ENCODE results near the gene CTXN3.
A peak's percentile ranks its signal among the peaks of the same experiment; 100 is the strongest.
"Not testable (repeated sequence)": the region's sequence is repeated elsewhere in the genome, so short reads cannot be mapped to it uniquely, and the experiment has no call there.

The CTXN3 gene

DNA sequence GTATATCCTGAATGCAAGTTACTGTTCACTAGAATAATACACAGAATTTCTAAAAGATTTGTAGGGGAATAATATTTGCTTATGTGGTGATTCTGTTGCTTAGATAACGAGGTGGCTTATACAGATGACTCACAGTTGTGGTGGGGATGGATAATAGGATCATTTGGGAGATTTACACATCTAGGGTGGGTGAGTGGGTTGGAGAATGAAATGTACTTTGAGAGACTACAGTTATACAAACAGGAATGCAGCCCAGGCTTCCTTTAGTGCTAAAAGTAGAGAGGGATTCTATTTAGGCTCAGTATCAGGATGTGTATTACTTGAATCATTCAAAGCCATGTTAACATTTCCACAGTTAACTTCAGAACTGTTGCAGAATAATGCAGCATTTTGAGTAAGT lies 1.8 kb downstream of the CTXN3 start:
- no peak for DNase-seq (ENCODE audit: low spot score)

DNA sequence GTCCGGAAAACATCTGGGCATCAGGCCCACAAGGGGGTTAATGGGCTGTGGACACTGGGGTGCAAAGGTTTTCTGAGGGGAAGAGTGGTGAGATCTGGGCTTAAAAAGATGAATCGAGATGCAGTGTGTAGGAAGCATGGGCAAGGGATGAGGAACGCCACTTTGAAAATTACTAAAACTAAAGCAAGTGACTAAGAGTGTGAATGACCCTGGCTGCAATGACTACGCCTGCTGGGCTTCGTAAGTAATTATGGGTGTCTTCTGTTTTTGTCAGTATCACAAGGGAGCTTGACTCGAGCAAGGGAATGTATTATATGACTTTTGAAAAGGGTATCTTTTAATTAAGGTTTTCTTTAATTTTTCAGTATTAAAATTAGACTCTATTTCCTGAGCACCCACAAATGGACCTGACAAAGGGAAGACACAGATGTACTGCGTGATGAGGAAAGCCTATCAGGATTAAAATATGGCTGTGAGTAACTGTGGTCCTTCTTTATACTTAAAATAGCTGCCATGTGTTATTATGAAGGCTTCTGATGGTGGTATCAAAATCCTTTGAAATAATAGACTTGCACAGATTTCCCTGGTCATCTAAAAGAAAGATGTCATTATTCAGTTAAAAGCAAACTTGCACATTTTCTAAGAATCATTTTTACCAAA lies 4.2 kb downstream of the CTXN3 start:
- no peak for DNase-seq (ENCODE audit: low spot score)

DNA sequence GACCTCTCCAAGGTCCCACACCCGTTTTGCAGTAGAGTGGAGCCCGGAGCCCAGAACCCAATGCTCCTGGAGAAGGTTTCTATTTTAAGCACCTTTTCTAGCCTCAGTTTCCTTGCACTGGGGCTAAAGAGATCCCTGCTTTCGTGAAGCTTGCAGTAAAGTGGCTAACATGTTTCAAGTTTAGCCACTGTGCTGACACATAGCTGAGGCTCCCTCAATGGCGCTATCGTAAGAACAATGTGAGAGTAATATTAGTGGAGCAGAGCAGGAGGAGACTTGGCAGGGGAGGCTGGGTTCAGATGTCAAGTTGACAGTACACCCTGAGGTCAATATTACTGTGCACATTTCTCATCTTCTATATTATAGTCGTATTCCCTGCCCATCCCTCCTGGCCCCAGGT lies 7.9 kb downstream of the CTXN3 start:
- DNase-seq (ENCODE audit: low spot score) = no peak

DNA sequence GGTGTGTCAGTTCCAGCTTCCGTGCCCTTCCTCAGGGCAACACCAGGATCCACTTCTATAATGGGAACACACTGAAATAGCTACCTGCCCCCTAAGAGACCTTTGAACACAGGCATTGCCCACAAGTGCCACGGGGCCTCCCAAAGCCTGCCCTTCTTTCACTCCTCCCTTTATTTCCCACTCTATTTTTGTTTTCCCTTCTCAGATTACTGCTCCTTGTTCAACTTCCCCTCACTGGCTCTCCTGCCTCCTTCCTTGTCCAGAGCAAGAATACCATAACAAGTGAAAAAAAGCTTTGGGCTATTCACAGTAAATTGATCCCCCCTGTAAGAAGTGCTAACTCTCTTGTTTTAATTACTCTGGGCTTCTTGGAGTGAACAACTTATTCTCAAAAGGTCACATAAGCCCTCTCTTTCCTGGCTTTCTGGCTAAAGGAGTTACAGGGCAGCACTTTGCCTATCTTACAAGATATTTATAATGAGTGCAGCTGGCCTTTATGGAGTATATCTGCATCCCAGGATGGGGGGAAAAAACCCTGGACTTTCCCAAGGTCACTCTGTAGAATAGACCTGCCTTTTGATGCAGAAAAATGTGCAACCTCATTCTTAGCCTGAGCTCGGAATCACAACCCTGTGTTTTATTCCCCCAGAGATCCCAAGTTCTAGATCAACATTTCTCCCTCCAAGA lies 11.3 kb downstream of the CTXN3 start:
- no peak for DNase-seq (ENCODE audit: low spot score)

DNA sequence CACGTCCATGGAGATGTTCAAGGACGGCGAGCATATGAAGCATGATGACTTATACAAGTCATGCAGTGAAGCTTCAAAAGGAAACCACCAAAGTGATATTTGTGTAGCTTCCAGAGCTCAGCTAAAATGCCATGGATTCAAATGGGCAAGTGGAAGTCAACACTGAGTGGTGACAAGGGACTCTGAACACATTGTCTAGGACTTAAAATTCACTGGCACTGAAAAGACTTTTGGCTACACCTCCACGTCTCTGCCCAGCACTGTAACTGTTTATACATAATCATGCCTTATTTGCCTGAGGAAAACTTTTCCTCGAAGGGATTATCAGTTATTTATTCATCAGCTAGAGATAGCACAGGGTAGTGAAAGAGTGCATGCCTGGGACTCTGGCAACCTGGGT lies 15.2 kb downstream of the CTXN3 start:
- no peak for DNase-seq (ENCODE audit: low spot score)

DNA sequence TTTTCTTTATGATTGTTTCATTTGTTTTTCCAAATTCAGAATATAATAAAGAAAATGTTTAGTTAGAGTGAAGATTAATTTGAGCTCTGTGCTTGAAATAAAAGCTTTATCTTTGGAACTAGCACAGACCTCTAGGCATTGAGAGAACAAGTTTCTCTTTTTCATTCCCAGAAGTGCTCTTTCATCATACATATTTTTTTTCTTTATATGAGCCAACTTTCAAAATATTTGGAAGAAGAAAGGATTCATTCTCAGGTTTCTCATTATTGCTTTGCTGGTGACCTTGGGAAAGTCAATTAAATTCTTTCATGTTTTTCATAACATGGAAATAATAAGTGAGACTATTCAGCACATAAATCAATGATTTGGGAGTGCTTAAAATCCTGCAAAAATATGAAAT lies 16.8 kb downstream of the CTXN3 start:
- DNase-seq (ENCODE audit: low spot score) = no peak

DNA sequence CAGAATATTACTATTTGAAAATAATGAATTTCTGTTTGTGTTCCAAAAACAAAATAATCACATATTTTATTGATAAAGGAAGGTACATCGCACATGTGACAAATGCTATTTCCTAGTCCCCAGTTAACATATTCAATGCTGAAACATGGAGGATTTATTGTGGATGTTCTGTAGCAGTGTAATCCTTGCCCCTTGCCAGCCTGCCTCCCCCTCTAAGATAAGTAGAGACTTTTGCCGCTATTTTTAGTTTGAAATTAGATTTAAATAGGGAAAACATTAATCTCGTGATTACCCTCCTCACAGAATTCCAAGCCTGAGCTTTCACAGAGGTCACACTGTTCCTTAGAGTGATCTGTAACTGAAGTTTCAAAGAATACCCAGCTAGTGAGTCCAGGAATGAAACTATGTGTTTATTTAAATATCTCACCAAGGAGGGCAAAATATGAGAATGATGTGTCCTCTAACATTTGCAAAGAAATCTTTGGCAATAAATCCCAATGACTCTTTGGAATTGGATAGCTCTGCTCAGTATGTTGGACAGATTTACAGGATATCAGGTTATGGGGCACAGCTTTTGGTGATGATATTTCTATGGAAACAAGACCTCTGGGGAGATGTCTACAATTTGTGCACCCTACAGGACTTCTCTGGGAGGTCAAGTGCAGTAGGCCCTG lies 17.3 kb downstream of the CTXN3 start:
- DNase-seq (ENCODE audit: low spot score) = no peak

DNA sequence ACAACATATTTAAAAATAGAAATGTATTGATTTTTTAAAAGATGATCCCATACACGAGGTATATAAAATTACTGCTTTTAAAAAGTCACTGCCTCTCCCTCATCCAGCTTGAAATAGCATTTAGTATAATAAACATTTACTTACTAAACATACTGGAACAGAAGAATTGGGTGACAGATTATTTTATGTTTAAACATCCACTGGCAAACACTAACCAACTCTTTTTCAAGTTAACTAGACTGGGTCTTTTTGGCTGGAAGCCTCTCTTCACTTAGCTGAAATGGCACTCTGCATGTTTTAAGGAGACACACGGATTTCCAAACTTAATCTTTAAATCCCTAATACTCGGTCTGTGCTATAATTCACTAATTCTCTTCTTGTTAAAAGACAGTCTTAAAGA lies 19.0 kb downstream of the CTXN3 start:
- no peak for DNase-seq (ENCODE audit: low spot score)

DNA sequence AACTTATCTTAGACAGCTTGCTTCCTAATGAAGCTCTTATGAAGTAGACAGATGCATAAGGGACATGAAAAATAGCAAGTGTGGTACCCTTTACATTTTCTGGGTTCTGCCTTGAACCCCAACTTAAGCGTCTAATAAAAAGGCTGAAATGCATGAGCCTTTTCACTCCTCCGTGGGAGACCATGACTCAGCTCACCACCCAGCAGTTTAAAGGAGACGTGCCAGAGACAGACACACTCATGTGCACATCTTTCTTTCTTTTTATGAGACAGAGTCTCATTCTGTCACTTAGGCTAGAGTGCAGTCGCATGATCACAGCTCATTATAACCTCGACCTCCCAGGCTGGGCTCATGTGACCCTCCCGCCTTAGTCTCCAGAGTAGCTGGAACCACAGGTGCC lies 22.3 kb downstream of the CTXN3 start:
- no peak for DNase-seq (ENCODE audit: low spot score)

DNA sequence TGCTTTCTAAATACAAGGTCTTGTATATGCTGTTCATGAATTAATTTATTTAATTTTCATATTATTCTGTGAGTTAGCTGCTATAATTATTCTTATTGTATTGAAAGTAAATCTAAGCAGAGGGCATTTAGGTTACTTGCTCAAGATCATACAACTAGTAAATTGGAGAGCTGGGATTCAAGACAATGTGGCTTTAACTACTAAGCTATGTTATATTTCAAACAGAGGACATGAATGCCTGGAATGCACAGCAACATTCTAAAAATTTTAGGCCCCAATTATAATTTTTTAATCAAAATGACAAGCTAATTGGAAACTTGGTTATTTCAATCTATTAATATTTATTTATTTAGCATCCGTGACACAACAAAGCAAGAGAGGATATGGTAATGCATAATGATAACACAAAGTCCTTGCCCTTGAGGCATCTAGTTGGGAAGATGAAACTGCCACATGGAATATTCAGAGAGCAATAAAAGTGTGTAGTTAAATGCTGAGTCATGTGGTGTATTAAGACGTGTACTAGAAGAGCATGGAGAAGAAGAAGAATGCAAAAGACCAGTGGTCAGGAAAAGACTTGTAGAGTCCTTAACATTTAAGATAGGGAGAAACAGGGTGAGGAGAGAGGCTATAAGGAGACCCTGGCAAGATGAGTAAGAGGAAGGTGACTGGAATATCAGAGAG lies 24.4 kb downstream of the CTXN3 start:
- no peak for DNase-seq (ENCODE audit: low spot score)

DNA sequence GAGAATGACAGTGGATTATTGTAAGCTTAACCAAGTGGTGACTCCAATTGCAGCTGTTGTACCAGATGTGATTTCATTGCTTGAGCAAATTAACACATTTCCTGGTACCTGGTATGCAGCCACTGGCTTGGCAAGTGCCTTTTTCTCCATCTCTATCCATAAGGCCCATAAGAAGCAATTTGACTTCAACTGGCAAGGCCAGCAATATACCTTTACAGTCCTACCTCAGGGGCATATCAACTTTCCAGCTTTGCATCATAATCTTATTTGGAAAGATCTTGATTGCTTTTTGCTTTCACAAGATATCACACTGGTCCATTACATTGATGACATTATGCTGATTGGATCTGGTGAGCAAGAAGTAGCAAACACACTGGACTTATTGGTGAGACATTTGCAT lies 28.1 kb downstream of the CTXN3 start:
- not testable (repeated sequence) for DNase-seq (ENCODE audit: low spot score)

DNA sequence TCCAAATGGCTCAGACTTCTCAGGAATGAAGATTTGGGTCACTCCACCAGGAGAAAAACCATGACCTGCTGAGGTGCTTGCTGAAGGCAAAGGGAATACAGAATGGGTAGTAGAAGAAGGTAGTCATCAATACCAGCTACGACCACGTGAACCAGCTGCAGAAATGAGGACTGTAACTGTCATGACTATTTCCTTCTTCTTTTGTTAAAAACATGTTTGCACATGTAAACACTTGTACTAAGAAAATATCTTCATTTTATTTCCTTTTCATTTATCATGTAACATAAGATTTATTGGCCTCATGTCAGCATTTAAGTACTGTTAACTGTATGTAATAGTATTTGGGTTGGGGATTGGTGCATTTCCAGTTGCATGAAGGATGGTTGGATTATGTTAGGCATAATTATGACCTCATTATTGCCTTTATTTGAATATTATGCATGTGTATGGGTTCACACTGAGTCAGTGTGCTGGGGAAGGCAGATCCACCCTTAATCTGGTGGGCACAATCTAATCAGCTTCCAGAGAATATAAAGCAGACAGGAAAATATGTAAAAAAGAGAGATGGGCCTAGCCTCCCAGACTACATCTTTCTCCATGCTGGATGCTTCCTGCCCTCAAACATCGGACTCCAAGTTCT lies 30.9 kb downstream of the CTXN3 start:
- not testable (repeated sequence) for DNase-seq (ENCODE audit: low spot score)

DNA sequence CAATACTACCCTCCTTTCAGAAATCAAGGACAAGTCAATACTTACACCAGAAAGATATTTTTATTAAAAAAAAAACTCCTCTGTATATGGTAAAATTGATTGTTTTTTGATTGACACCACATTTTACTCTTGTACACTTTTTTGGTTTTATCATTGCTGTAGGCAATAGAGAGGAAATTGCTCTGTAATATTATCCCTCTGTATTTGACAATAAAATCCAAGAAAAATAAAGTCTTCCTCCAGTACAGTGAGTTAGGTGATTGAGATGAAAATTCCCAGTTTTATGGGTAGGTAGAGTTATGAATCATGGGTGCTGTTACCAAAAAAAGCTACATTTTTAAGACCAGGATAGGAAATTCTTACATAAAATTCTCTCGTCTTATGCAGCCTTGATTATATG lies 31.7 kb downstream of the CTXN3 start:
- DNase-seq (ENCODE audit: low spot score) = no peak

DNA sequence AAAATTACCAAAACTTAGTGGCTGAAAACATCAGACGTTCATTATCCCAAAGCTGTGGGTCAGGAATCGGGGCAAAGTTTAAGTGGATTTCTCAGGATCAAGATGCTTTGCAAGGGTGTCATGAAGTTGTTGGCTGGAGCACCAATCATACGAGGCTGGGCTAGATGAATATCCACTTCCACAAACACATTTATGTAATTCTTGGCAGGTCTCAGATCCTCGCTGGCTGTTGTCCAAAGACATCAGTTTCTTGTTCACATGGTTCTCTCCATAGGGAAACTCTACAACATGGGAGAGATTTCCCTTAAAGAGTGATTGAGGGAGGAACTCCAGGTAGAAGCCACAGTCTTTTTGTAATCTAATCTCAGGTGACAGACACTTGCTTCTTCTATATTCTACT lies 34.1 kb downstream of the CTXN3 start:
- DNase-seq (ENCODE audit: low spot score) = no peak

DNA sequence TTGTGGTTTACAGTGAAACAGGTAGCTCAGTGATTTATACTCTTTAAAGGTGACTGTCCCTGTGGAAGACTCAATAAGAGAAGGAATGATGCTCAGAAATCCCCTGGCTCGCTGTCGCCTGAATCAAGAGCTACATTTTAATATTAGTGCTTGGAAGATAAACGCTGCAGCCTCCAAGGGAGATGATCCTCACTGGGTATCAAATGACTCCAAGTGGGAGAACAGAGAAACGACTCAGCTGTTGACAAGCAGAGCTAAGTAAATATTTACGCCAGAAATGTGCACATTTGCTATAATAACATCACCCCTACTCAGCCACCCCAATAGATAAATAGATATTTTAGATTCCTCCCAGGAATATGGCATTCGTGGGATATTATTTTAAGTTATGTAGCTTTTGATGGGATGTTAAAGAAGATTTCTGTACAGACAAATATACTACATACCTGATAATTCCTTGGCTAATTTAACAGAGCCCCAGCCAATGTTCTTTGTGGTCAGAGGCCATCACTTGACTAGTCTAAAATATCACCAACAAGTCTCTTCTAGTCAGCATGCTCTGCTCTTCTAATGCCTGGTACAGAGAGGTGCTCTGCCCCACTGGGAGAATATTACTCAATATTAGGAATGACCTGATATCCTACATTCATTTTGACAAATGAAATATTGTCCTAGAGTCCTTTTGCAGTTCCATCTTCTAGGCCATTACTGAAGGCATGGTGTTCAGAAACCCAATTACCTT lies 36.0 kb downstream of the CTXN3 start:
- no peak for DNase-seq (ENCODE audit: low spot score)

DNA sequence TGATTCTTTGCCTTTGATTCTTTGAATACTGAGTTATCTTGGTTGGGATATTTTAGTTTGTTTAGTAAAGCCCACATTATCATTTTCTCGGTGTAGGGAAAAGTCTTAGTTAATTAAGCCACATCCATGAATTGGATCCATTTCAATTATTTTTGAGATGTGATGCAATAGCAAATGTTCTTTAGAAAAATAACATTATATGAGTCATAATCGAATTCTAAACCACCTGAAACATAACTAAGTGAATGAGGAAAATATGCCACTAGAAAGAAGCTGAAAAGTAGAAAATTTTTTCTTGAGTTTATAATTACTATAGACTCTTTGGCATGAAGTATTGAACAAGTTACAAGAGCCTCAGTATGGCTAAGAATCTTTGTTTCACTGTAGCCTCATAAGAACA lies 36.8 kb downstream of the CTXN3 start:
- no peak for DNase-seq (ENCODE audit: low spot score)

DNA sequence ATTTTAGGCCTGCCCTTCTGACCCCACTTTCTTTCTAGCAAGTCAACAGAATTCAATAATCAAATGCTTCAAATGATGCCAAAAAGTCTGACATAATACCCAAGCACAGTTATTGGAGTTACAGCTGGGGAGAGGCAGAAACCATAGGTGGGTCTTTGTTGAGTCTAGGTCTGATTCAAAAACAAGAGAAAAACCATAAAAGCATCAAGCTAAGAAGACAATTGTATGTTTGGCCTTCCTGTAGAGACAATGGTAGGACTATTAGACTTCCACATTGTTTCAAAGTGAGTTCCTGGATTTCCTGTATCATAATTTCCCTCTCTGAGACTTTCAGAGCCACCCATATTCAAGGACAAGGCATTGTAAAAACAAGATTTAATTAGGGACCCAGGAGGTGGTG lies 37.5 kb downstream of the CTXN3 start:
- DNase-seq (ENCODE audit: low spot score) = no peak

DNA sequence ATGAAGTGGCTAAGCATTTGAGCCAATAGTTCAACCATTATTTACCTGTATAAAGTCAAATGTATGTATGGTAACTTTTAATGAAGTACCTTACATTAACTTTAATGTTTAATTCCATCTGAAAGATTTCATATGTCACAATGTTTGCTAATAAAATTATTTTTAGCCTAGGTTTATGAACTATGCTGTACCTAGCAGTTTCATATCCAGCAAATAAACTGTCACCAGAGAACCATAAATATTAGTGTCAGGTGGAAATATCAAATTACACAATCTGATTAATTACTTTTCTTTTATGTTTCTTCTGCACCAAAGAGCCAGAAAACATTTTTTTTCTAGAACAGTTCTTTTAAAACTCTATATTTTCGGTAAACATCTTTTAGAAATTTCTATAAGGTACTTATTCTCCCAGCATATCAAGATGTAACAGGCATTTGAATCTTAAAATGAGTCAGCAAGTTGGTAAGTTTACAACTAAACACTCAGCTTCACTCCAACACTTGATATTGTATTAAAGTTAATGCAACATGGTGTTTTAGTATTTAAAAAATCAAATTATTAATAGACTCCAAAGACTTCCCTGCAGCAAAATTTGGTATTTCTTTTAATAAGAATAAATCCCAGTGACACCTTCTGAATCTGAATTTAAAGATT lies 45.8 kb downstream of the CTXN3 start:
- DNase-seq (ENCODE audit: low spot score) = no peak

DNA sequence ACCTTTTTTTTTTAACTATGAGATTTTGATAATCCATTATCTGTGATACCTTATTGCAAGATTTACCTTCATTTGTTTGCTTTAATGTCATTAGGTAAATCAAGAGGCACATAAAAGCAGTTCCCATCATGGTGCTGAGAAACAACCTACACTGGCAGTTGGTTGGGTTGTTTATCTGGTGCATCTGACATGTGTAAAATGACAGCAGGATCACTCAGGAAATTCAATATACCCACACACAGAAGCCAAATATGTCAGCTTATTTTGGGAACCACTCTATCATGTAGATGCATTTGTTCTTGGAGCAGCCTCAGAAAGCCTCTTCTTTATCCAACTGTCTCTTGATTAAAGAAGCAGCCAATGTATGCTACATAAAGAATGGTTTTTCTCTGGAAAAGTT lies 46.5 kb downstream of the CTXN3 start:
- DNase-seq (ENCODE audit: low spot score) = peak; percentile 22

DNA sequence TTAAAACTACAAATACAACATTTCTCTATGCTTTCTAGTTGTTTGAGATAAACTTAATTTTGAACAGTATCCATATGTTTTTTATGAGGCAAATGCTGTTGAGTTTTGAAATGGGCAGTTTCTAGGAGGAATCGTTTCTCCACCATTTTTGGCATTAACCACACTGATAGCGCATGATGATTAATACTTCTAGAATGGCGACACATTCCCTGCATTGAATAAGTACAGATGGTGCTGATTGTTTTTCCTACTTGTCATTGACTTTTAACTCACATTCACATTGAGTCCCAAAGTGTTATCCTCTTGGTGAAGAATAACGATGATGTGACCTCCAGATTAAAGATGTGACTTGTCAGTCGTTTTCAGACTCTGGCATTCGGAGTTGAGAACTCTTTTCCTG lies 47.8 kb downstream of the CTXN3 start:
- DNase-seq (ENCODE audit: low spot score) = no peak

DNA sequence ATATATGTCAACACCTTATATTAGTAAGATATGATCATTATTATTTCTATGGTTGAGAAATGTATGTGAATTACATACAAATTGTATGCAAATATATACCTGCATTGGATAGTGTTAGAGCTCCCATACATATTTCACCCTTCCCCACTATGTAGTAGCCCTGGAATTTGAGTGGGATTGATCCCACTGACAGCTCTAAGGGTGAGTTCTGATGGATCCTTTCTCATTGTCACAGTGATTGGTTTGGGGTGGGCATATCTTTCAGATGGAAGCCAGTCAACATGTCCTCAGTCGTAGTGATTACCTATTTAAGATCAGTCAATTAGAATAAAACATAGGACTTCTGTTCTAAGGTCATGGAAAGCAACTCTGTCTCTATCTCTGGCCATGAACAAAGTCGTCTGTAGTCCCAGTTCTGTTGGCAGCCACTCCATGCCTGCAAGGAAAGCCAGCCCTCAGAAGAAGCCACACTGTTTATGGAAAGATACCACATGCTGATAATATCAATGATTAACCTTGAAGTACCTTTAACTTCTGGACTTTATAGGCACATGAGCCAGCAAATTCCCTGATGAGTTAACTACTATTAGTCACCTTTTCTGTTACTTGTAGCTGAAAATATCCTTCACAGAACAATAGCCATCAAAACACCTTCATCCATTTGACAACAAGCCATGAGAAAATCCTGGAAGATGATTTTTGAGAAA lies 49.2 kb downstream of the CTXN3 start:
- no peak for DNase-seq (ENCODE audit: low spot score)

All from cerebellar cortex (tissue), 1 donor.